A673 (cell line): ENCODE measurements around the gene MAPKAPK5.

Experiments
- CTCF ChIP-seq: fragments of 300-800, 200-600 bp; sonication (generic); conservative IDR thresholded peaks from 2 replicates; pipeline ENCODE4 v1.5.1; 2017; ENCODE audit warnings: low read depth, mild to moderate bottlenecking, antibody characterized with exemption, low read length, moderate library complexity, mixed read lengths
- EZH2 ChIP-seq: fragments of 200-600 bp; sonication (generic); IDR thresholded peaks from 2 replicates; pipeline ENCODE4 v1.6.1; 2017; ENCODE audit warnings: borderline replicate concordance, low read depth, mild to moderate bottlenecking, mixed read lengths, antibody characterized with exemption, low read length; ENCODE audit not compliant: poor library complexity, severe bottlenecking

GRCh38 chr12:111901182-111901581 lies 59.2 kb downstream of the MAPKAPK5 start:
- TF ChIP-seq CTCF: no peak
- no peak for TF ChIP-seq EZH2
